K562 (cell line): ENCODE data around the gene TMEM87B. TPM values are rescaled to one million over a fixed set of nuclear protein-coding genes. Genes with fewer than 3 reads are reported as not detected.

Source experiments
- CBFB ChIP-seq: sonication (generic); formaldehyde crosslinking; IDR thresholded peaks from 2 replicates; pipeline ENCODE4 v1.4.0; 2020; ENCODE audit warnings: mild to moderate bottlenecking, missing genetic modification reagents
- CSDE1 ChIP-seq, 2 experiments: fragments of 450-650 bp; IDR thresholded peaks; 2 replicates each; pipeline ENCODE4 v1.6.1; 2016; ENCODE audit warnings: mild to moderate bottlenecking in 1 of 2
- ELF2 ChIP-seq: fragments of 250-450 bp; sonication (Bioruptor Pico); IDR thresholded peaks from 2 replicates; pipeline ENCODE4 v1.5.0; 2021; ENCODE audit warnings: mild to moderate bottlenecking
- GABPA ChIP-seq: fragments of 200-800 bp; sonication (Bioruptor generic); conservative IDR thresholded peaks from 2 replicates; pipeline ENCODE4 v1.6.1; 2016; ENCODE audit warnings: low read depth, missing genetic modification characterization, missing compliant biosample characterization
- IFI16 ChIP-seq: fragments of 250-450 bp; sonication (Bioruptor Pico); IDR thresholded peaks from 2 replicates; pipeline ENCODE4 v2.1.2; 2022; ENCODE audit warnings: mild to moderate bottlenecking, inconsistent platforms
- LEF1 ChIP-seq: fragments of 450-650 bp; IDR thresholded peaks from 2 replicates; pipeline ENCODE4 v1.6.1; 2016; ENCODE audit warnings: mild to moderate bottlenecking
- NCOA4 ChIP-seq: fragments of 450-650 bp; IDR thresholded peaks from 2 replicates; pipeline ENCODE4 v1.6.1; 2018; ENCODE audit warnings: mild to moderate bottlenecking; ENCODE audit not compliant: partially characterized antibody
- PHF21A ChIP-seq: fragments of 450-650 bp; IDR thresholded peaks from 2 replicates; pipeline ENCODE4 v1.6.1; 2017; ENCODE audit warnings: low read depth, borderline replicate concordance
- SMAD4 ChIP-seq: fragments of 250-450 bp; sonication (Bioruptor Pico); conservative IDR thresholded peaks from 2 replicates; pipeline ENCODE4 v1.8.0; 2021; ENCODE audit warnings: inconsistent platforms, mild to moderate bottlenecking, moderate library complexity
- SMARCC2 ChIP-seq: fragments of 450-650 bp; IDR thresholded peaks from 2 replicates; pipeline ENCODE4 v1.6.1; 2017; ENCODE audit warnings: antibody characterized with exemption, moderate library complexity, mild to moderate bottlenecking, low read depth
- TBL1XR1 ChIP-seq, 2 experiments: IDR thresholded peaks; 2 replicates each; pipeline ENCODE4 v1.6.1; 2012; ENCODE audit warnings: improper control_type of control experiment in 2 of 2, low read length in 2 of 2, mild to moderate bottlenecking in 1 of 2
- ZNF75A ChIP-seq: fragments of 450-650 bp; formaldehyde crosslinking; IDR thresholded peaks from 2 replicates; pipeline ENCODE4 v1.4.0; 2020; ENCODE audit warnings: mild to moderate bottlenecking
- polyA plus RNA-seq, 8 experiments: library from polyadenylated mRNA; depleted of rRNA in 4 of 8; stranded (reverse) in 5 of 8; unstranded in 3 of 8; fragments of >200 nt; fragmentation: Nextera tagmentation in 2 of 8; fragmentation: Illumina TruSeq in 1 of 8; extraction: Ambion mirVana in 2 of 8; extraction: Trizol in 1 of 8; gene quantifications; 2 replicates each; pipeline versions ENCODE4 v1.2.1 to v1.2.3, GENCODE V29; 2011 to 2014; ENCODE audit warnings: inconsistent platforms in 1 of 8, missing spikeins in 1 of 8
- total RNA-seq, 7 experiments: library from RNA; depleted of rRNA in 6 of 7; stranded (reverse); fragments of >200 nt in 6 of 7; fragmentation: Illumina TruSeq in 2 of 7; extraction: Trizol in 2 of 7; gene quantifications; 2 replicates each; pipeline versions ENCODE4 v1.2.1 to v1.2.3, GENCODE V29; 2011 to 2021; ENCODE audit warnings: low replicate concordance in 1 of 7
- TF ChIP-seq, protein P1 (sequence below): sonication (generic); formaldehyde crosslinking; IDR thresholded peaks from 2 replicates; pipeline ENCODE4 v1.8.0; 2022; ENCODE audit warnings: mild to moderate bottlenecking, missing genetic modification reagents, borderline replicate concordance
- TF ChIP-seq, protein P2 (sequence below): fragments of 450-650 bp; IDR thresholded peaks from 2 replicates; pipeline ENCODE4 v1.6.1; 2017; ENCODE audit warnings: antibody characterized with exemption, mild to moderate bottlenecking
- TF ChIP-seq, protein P3 (sequence below): sonication (generic); formaldehyde crosslinking; IDR thresholded peaks from 2 replicates; pipeline ENCODE4 v1.8.1; 2023; ENCODE audit warnings: missing genetic modification reagents, mild to moderate bottlenecking, borderline replicate concordance

Gene TMEM87B
- total and polyA plus RNA-seq, 9 of the 15 experiments (the other 6 are each of a cell fraction or from before 2014, with no cell fraction given): 3.7 to 17.1 (median 11.0) TPM

DNA sequence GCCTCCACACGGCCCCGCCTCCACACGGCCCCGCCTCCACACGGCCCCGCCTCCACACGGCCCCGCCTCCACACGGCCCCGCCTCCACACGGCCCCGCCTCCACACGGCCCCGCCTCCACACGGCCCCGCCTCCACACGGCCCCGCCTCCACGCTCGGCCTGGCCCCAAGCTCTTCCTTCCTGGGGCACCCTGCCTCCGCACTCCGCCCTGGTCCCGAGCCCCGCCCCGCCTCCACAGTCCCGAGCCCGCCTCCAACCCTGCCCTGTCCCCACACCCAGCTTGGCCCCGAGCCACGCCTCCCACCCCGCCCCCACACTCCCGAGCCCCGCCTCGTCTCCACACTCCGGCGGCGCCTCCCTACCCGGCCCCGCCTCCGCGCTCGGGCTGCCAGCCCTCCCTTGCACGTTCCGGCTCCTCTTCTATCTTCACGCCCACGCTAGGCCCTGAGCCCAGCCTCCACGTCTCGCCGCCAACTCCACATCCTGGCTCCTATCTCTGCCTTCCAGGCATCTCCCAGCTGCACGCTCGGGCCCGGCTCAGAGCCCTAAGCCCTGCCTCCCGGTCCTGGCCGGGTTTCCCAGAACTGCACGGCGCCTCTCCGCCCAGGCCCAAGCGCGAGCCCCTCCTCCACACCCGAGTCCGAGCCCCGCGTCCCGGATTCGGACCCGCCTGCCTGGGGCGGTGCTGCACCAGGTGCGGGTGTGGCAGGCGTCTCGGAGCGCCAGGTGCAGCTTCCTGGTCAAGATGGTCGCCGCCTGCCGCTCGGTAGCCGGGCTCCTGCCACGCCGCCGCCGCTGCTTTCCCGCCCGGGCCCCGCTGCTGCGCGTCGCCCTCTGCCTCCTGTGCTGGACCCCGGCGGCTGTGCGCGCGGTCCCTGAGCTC, at the start of gene TMEM87B (continued):
- TF ChIP-seq, protein P1, sequence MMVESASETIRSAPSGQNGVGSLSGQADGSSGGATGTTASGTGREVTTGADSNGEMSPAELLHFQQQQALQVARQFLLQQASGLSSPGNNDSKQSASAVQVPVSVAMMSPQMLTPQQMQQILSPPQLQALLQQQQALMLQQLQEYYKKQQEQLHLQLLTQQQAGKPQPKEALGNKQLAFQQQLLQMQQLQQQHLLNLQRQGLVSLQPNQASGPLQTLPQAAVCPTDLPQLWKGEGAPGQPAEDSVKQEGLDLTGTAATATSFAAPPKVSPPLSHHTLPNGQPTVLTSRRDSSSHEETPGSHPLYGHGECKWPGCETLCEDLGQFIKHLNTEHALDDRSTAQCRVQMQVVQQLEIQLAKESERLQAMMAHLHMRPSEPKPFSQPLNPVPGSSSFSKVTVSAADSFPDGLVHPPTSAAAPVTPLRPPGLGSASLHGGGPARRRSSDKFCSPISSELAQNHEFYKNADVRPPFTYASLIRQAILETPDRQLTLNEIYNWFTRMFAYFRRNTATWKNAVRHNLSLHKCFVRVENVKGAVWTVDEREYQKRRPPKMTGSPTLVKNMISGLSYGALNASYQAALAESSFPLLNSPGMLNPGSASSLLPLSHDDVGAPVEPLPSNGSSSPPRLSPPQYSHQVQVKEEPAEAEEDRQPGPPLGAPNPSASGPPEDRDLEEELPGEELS (CRISPR knock-in tag): peak; percentile 84; the same call in 1 of the 2 replicates
- no peak for TF ChIP-seq NCOA4
- peak; percentile 90 for TF ChIP-seq LEF1
- no peak for TF ChIP-seq ZNF75A
- TF ChIP-seq, protein P2, sequence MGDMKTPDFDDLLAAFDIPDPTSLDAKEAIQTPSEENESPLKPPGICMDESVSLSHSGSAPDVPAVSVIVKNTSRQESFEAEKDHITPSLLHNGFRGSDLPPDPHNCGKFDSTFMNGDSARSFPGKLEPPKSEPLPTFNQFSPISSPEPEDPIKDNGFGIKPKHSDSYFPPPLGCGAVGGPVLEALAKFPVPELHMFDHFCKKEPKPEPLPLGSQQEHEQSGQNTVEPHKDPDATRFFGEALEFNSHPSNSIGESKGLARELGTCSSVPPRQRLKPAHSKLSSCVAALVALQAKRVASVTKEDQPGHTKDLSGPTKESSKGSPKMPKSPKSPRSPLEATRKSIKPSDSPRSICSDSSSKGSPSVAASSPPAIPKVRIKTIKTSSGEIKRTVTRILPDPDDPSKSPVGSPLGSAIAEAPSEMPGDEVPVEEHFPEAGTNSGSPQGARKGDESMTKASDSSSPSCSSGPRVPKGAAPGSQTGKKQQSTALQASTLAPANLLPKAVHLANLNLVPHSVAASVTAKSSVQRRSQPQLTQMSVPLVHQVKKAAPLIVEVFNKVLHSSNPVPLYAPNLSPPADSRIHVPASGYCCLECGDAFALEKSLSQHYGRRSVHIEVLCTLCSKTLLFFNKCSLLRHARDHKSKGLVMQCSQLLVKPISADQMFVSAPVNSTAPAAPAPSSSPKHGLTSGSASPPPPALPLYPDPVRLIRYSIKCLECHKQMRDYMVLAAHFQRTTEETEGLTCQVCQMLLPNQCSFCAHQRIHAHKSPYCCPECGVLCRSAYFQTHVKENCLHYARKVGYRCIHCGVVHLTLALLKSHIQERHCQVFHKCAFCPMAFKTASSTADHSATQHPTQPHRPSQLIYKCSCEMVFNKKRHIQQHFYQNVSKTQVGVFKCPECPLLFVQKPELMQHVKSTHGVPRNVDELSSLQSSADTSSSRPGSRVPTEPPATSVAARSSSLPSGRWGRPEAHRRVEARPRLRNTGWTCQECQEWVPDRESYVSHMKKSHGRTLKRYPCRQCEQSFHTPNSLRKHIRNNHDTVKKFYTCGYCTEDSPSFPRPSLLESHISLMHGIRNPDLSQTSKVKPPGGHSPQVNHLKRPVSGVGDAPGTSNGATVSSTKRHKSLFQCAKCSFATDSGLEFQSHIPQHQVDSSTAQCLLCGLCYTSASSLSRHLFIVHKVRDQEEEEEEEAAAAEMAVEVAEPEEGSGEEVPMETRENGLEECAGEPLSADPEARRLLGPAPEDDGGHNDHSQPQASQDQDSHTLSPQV: peak; percentile 54; the same call in 1 of the 2 replicates
- no peak; the same call in 1 of the 2 replicates for TF ChIP-seq PHF21A
- TF ChIP-seq ELF2 (CRISPR knock-in tag): peak; percentile 60
- no peak; the same call in 1 of the 2 replicates for TF ChIP-seq GABPA
- peak; percentile 99 for TF ChIP-seq SMAD4 (CRISPR knock-in tag)
- TF ChIP-seq CBFB (CRISPR knock-in tag): peak; percentile 80; the same call in 1 of the 2 replicates
- peak; percentile 65 to 91; a peak in 3 of 4 replicates for TF ChIP-seq TBL1XR1 (IDR thresholded peaks at IDR 0.05; ENCODE audit: low read length in 2 of 2)
- no peak for TF ChIP-seq CSDE1 (IDR thresholded peaks at IDR 0.05)
- TF ChIP-seq, protein P3, sequence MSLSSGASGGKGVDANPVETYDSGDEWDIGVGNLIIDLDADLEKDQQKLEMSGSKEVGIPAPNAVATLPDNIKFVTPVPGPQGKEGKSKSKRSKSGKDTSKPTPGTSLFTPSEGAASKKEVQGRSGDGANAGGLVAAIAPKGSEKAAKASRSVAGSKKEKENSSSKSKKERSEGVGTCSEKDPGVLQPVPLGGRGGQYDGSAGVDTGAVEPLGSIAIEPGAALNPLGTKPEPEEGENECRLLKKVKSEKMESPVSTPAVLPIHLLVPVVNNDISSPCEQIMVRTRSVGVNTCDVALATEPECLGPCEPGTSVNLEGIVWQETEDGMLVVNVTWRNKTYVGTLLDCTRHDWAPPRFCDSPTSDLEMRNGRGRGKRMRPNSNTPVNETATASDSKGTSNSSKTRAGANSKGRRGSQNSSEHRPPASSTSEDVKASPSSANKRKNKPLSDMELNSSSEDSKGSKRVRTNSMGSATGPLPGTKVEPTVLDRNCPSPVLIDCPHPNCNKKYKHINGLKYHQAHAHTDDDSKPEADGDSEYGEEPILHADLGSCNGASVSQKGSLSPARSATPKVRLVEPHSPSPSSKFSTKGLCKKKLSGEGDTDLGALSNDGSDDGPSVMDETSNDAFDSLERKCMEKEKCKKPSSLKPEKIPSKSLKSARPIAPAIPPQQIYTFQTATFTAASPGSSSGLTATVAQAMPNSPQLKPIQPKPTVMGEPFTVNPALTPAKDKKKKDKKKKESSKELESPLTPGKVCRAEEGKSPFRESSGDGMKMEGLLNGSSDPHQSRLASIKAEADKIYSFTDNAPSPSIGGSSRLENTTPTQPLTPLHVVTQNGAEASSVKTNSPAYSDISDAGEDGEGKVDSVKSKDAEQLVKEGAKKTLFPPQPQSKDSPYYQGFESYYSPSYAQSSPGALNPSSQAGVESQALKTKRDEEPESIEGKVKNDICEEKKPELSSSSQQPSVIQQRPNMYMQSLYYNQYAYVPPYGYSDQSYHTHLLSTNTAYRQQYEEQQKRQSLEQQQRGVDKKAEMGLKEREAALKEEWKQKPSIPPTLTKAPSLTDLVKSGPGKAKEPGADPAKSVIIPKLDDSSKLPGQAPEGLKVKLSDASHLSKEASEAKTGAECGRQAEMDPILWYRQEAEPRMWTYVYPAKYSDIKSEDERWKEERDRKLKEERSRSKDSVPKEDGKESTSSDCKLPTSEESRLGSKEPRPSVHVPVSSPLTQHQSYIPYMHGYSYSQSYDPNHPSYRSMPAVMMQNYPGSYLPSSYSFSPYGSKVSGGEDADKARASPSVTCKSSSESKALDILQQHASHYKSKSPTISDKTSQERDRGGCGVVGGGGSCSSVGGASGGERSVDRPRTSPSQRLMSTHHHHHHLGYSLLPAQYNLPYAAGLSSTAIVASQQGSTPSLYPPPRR (CRISPR knock-in tag): peak; percentile 62; the same call in 1 of the 2 replicates
- no peak for TF ChIP-seq IFI16 (CRISPR knock-in tag)
- peak; percentile 66; the same call in 1 of the 2 replicates for TF ChIP-seq SMARCC2
